Activated T-cell treated with anti-CD3 and anti-CD28 coated beads, Interleukin-2, amount 50 U/mL, for 24 hours (primary cell): ENCODE results near the gene NCDN.

Source experiments
- DNase-seq: peaks from one replicate; pipeline ENCODE4 v3.0.0-alpha.2; 2020
- H3K27ac Mint-ChIP-seq: 2 replicates; pipeline ENCODE4 v1.8.0; 2020; ENCODE audit warnings: mild to moderate bottlenecking, mixed read lengths
- H3K27me3 Mint-ChIP-seq: 2 replicates; pipeline ENCODE4 v1.8.0; 2020; ENCODE audit warnings: mixed read lengths
- H3K36me3 Mint-ChIP-seq: 2 replicates; pipeline ENCODE4 v1.8.0; 2020; ENCODE audit warnings: low read depth, mixed read lengths
- H3K4me1 Mint-ChIP-seq: 2 replicates; pipeline ENCODE4 v1.8.0; 2020; ENCODE audit warnings: low read depth, mixed read lengths
- H3K4me3 Mint-ChIP-seq: 2 replicates; pipeline ENCODE4 v1.8.0; 2020; ENCODE audit warnings: mild to moderate bottlenecking, moderate library complexity, mixed read lengths
- H3K9me3 Mint-ChIP-seq: 2 replicates; pipeline ENCODE4 v1.8.0; 2020; ENCODE audit warnings: mixed read lengths

The NCDN gene

DNA sequence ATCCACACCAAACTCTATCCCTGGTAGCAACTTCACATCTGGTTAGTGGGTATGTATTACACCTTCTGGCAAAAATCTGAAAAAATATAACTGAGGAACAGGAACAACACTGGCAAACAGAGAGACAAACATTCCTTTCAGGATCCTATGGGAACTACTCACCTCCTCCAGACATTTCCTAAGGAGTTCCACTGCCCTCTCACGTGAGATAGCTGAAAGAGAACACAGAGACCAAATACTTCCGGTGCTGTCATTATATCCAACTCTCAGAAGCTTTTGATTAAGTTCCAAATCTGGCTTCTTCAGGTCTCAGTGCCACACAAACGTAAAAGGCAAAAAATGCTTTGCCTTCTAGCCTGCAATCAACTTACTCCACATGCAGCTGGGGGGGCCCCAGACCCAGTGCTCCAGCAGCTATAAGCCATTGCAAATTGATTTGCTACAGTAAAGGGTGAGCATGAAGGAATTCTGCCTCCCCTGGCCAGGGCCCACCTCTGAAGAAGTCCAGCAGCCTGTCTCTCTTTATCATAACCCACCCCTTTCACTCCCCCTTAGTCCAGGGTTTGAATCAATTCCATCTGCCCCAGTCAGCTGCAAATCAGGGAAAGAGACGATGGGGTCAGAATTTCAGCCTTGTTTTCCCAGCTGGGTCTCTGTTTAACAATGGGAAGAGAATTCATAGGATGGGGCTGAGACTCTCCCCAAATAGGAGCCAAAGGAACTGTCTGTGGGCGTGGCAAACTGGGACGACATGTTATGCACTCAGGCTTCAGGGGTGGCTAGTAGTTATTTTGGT is 47.7 kb downstream of the NCDN start:
- peak overlapping the region; percentile 48 for H3K27ac Mint-ChIP-seq
- peaks cover 13% of the 10 kb centered on the region for H3K4me1 Mint-ChIP-seq
- no peaks in the 10 kb centered on the region for H3K9me3 Mint-ChIP-seq
- no peak for DNase-seq
- no peak overlapping the region for H3K4me3 Mint-ChIP-seq
- H3K36me3 Mint-ChIP-seq = peaks cover 95% of the 10 kb centered on the region
- no peaks in the 10 kb centered on the region for H3K27me3 Mint-ChIP-seq

GRCh38 chr1:35605867-35606182 is 48.2 kb downstream of the NCDN start:
- DNase-seq = no peak
- Mint-ChIP-seq H3K36me3 (peaks cover 94% of the 10 kb centered on the region), H3K27ac (no peak overlapping the region), H3K4me3 (no peak overlapping the region), H3K27me3 (no peaks in the 10 kb centered on the region), H3K4me1 (peaks cover 13% of the 10 kb centered on the region), H3K9me3 (no peaks in the 10 kb centered on the region)

DNA sequence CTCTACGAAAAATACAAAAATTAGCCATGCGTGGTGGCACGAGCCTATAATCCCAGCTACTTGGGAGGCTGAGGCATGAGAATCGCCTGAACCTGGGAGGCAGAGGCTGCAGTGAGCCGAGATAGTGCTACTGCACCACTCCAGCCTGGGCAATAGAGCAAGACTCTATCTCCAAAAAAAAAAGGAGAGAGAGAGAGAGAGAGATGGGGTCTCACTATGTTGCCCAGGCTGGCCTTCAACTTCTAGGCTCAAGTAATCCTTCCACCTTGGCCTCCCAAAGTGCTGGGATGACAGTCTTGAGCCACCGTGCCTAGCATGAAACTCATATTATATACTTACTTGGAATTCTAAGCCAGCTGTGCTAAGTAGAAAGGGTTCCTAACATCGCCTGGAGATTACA is 54.1 kb downstream of the NCDN start:
- Mint-ChIP-seq H3K9me3 (no peaks in the 10 kb centered on the region), H3K27me3 (no peaks in the 10 kb centered on the region), H3K27ac (no peak overlapping the region), H3K4me3 (no peak overlapping the region), H3K36me3 (peaks cover 90% of the 10 kb centered on the region), H3K4me1 (peaks cover 23% of the 10 kb centered on the region)
- no peak for DNase-seq

DNA sequence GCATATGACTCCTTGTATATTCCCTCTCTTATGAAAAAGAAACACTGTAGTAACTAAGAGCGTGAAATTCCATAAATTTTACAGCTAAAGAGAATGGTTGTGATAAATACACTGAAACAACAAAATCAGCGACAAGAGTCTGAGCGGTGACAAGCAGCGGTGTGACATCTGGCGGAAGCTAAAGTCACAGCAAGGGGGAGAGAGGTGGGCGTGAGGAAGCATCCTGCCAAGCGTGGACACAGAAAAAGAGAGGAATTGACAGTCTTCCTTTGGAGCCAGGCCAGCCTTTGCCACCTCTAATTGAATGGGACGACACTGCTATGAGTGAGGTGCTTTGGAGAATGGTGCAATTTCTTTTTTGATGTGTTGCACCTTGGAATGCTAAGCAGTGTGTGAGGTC is 57.8 kb downstream of the NCDN start:
- DNase-seq = no peak
- Mint-ChIP-seq H3K27me3 (no peaks in the 10 kb centered on the region), H3K27ac (no peak overlapping the region), H3K36me3 (peaks cover 84% of the 10 kb centered on the region), H3K9me3 (no peaks in the 10 kb centered on the region), H3K4me1 (peaks cover 16% of the 10 kb centered on the region), H3K4me3 (no peak overlapping the region)
